SK-N-SH treated with all-trans-retinoic acid at 6 μM for 48 hours (cell line): Measurements from ENCODE around the gene CDKN2B-AS1.

Experiments
- ARNTL ChIP-seq: fragments of 450-650 bp; formaldehyde crosslinking; IDR thresholded peaks from 2 replicates; pipeline ENCODE4 v1.5.0; 2020; ENCODE audit warnings: low read depth, mild to moderate bottlenecking, moderate library complexity, borderline replicate concordance
- GLIS3 ChIP-seq: fragments of 250-450 bp; sonication (Bioruptor Pico); IDR thresholded peaks from 2 replicates; pipeline ENCODE4 v1.5.0; 2020; ENCODE audit warnings: mild to moderate bottlenecking, moderate library complexity
- ISL1 ChIP-seq: fragments of 250-450 bp; sonication (Bioruptor Pico); IDR thresholded peaks from 2 replicates; pipeline ENCODE4 v2.1.2; 2022; ENCODE audit warnings: mild to moderate bottlenecking, moderate library complexity
- PATZ1 ChIP-seq: fragments of 250-450 bp; sonication (Bioruptor Pico); IDR thresholded peaks from 2 replicates; pipeline ENCODE4 v1.8.0; 2020; ENCODE audit warnings: mild to moderate bottlenecking, moderate library complexity, borderline replicate concordance
- ZC3H10 ChIP-seq: fragments of 250-450 bp; sonication (Bioruptor Pico); IDR thresholded peaks from 2 replicates; pipeline ENCODE4 v1.5.1; 2021; ENCODE audit warnings: mild to moderate bottlenecking, moderate library complexity
- ZFP30 ChIP-seq: fragments of 450-650 bp; formaldehyde crosslinking; IDR thresholded peaks from 2 replicates; pipeline ENCODE4 v1.5.0; 2022; ENCODE audit warnings: mild to moderate bottlenecking, moderate library complexity

- no peak for TF ChIP-seq PATZ1 (CRISPR knock-in tag)
- no peak for TF ChIP-seq ZFP30 (CRISPR knock-in tag)
- TF ChIP-seq GLIS3 (CRISPR knock-in tag), result no peak
- TF ChIP-seq ISL1 (CRISPR knock-in tag), result no peak
- TF ChIP-seq ARNTL (CRISPR knock-in tag), result no peak
- no peak for TF ChIP-seq ZC3H10 (CRISPR knock-in tag)
Observed at GRCh38 chr9:22157276-22157675, 162.7 kb downstream of the CDKN2B-AS1 start.
